ENCODE measurements around the gene MRPS31.

GRCh38 chr13:40793339-40793738 lies 22.3 kb upstream of the MRPS31 start:
- TF ChIP-seq CTCF (IDR thresholded peaks at IDR 0.05) (no peak), EP300 (IDR thresholded peaks at IDR 0.05) (no peak), POLR2A (IDR thresholded peaks at IDR 0.05) (no peak)

Measured in gastroesophageal sphincter (tissue), 3 donors.